Cardiac septum (tissue), 1 donor: ENCODE results near the gene B3GALT2. TPM values are rescaled to one million over a fixed set of nuclear protein-coding genes. Genes with fewer than 3 reads are reported as not detected.
"Not testable (repeated sequence)": the region's sequence is repeated elsewhere in the genome, so short reads cannot be mapped to it uniquely, and the experiment has no call there.

Experiments
- DNase-seq: peaks from one replicate; pipeline ENCODE4 v3.0.0-alpha.2; 2020; ENCODE audit warnings: low spot score
- intact Hi-C: fragments of 100-400 bp; cut with DNase I; formaldehyde crosslinking; loops from one replicate; pipeline ENCODE4 v1.14.0; 2022
- long read RNA-seq: library from polyadenylated mRNA; unstranded; transcript quantifications from one replicate; pipeline ENCODE4 v2.0.0, GENCODE V29; 2021
- total RNA-seq: library from RNA; stranded (reverse); fragmentation: NEBNext Ultra II Directional; extraction: Animal tissue kit (Norgen Biotek cat#: 25700); gene quantifications from one replicate; pipeline ENCODE4 v1.2.1, GENCODE V29; 2021
- donor health status: DM: no; HTN: no; CAD: no.

The B3GALT2 gene
- 30.3 TPM for total RNA-seq
- long read RNA-seq, transcript B3GALT2-201 (2 exons, 3,274 nt) = major isoform, 24 of 28 reads
- long read RNA-seq, partial matches to known transcripts = 0 of 28 reads
- long read RNA-seq, other reads (novel, unspliced or antisense) = 4 of 28 reads

GRCh38 chr1:193185901-193186731 lies at the start of gene B3GALT2:
Gene B3GALT2 (minus strand): TSS chr1:193186613. CDS start chr1:193181562, 5,051 bp downstream.
- no peak for DNase-seq

DNA sequence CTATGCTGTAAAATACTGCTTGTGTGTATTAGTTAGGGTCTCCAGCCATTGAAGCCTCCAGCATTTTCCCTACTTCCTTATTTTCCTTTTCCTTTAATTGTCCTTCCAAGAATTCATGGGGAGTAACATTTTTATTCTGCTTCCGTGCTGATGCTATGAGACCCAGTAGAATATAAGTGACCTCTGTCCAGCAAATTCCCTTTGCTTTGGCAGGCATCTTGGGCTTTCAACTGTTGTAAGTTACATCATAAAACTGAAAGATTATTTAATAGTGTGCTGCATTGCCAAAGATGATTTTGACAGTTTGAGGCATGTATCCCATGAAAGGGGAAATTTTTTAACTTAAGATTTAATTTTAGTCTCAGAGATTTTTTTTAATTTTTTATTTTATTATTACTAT lies 48.1 kb upstream of the B3GALT2 start:
- DNase-seq = no peak
- intact Hi-C loops = no loop called here

More at GRCh38 chr1:193185901-193186731, at the start of gene B3GALT2:
- intact Hi-C loops = loop anchor here (5.0 to 10.0 kb wide), 7 partner anchors 221 to 1109 kb away; no protein-coding TSS in a partner anchor

DNA sequence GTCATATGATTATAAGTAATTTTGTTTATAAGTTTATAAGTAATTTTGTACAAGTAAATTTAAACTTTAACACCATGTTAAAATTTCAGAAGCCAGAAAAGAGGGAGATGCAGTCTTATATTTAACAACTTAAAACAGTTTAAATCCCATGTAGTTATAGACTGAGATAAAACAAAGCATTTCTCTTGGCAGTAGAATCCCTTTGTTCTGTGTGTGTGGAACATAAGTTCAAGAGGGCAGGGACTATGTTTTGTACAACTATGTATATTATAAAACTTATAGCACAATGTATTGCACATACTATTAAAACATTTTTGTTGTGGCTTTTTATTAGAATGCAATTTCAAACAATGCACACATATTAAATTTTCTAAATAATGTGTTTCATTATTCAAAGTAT lies 44.7 kb upstream of the B3GALT2 start:
- DNase-seq, intact Hi-C loops: not testable (repeated sequence)

DNA sequence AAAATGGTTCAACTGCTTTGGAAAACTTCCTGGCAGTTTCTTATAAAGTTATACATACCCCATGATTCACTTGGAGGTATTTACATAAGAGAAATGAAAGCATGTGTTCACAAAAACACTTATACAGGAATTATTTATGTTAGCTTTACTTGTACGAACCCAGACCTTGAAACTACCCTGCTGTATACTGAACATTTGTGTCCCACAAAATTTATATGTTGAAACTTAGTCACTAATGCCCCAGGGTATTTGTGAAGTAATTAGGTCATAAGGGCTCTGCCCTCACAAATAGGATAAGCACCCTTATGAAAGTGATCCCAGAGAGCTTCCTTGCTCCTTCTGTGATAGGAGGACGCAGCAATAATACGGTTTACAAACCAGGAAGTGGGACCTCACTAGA lies 42.7 kb upstream of the B3GALT2 start:
- no peak for DNase-seq
- intact Hi-C loops = no loop called here

- intact Hi-C loops = no loop called here
- DNase-seq = no peak
These were observed 35.7 kb upstream of the B3GALT2 start for GRCh38 chr1:193222056-193222615.

DNA sequence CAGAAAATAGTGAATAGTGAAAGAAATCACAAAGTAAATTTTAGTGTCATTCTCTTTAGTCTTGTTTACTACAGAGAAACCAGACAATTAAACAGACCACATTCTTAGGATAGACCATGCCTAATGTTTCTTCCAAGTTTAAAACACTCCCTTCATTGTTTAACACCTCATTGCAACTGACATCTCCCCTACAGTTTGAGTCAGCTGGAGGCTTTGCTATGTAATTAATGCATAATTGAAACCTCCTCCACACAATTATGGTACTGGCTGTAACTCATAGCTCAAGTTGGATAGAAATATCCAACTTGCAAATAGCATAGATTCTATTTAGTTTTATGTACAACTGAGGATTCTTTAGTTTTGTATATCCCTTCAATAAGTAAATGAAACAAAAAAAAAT lies 35.2 kb upstream of the B3GALT2 start:
- DNase-seq = no peak
- intact Hi-C loops = no loop called here

- intact Hi-C loops = no loop called here
- no peak for DNase-seq
These were observed 33.0 kb upstream of the B3GALT2 start for GRCh38 chr1:193219391-193219790.

DNA sequence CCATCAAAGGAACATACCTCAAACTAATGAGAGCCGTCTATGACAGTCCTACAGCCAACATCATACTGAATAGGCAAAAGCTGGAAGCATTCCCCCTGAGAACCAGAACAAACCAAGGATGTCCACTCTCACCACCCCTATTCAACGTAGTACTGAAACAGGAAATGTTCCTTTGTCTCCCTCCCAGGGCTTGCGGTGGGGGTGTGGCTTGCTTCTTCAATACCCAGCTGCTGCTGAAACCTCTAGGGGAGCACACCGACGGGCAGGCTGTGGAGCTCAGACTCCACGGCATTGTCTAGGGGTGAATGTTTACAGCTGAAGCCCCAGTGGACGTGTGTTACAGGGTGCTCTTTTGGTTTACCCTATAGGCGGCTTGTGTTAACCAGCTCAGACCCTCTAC lies 30.5 kb upstream of the B3GALT2 start:
- intact Hi-C loops = no loop called here
- DNase-seq = peak; percentile 85

DNA sequence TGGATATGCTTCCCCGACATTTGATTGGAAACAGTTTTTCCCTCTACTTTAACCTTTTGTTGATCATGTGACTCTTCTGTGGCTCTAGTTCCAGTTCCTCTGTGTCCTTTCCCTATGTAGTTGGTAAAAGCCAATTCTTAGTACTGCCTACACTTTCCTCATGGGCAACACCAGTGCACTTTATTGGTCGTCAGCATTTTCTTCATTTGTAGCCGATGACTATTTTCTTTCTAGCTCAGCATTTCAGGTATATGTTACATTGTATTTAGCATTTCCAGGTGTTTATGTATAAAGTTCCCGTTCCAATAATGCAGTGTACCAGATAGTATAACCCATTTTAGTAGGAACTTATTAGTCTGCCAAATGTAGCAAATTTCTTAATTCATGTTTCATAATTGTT lies 27.6 kb upstream of the B3GALT2 start:
- DNase-seq = no peak
- intact Hi-C loops = no loop called here

DNA sequence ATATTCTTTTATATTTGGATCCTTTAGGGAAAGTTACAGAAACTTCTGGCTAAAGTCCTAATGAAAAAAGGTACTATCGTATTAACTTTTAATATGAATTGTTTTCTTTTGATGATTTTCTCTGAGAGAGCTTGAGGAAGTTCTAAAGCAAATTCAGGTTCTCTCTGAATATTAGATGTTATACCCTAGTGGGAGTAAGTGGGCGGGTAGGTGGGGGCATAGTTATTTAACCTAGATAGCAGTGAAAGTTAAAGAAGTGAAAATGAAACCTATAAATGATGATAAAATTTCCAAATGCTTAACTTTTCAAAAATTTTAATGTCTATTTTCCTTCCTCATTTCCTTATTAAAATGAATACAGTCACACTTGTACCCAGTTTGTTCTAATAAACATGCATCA lies 26.2 kb upstream of the B3GALT2 start:
- DNase-seq = no peak
- intact Hi-C loops = no loop called here

DNA sequence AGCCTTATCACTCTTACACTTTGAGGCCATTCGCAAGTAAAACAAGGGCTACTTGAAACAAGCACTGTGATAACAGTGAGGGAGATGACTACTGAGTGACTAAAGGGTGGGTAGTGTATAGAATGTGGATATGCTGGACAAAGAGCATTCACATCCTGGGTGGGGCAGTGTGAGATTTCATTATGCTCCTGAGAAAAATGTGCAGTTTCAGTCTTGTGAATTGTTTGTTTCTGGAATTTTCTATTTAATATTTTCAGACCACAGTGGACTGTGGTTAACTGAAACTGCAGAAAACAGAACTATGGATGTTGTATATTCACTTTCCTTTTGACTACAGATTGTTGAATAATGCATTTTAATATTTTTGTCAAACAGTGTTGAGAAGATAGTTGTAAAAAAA lies 25.1 kb upstream of the B3GALT2 start:
- intact Hi-C loops = no loop called here
- DNase-seq = no peak

DNA sequence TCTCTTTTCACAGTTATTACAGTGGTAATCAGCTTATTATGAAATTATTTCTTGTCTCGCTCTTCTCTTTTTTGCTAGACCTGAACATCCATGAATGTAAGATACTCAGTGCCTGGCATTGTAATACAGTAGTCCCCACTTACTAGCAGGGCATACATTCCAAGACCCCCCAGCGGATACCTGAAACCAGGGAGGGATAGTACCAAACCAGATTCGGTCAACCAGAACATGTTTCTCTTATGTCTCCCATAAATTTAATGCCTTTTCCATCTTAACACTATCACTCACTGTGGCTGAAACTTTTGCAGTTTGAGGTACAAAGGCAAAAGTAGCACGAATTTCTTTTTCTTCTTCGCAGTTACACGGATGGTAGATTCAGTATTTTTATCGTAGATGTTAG lies 24.6 kb upstream of the B3GALT2 start:
- intact Hi-C loops = no loop called here
- no peak for DNase-seq

- DNase-seq = no peak
- intact Hi-C loops = no loop called here
These were observed 14.6 kb upstream of the B3GALT2 start for GRCh38 chr1:193201021-193201420.

DNA sequence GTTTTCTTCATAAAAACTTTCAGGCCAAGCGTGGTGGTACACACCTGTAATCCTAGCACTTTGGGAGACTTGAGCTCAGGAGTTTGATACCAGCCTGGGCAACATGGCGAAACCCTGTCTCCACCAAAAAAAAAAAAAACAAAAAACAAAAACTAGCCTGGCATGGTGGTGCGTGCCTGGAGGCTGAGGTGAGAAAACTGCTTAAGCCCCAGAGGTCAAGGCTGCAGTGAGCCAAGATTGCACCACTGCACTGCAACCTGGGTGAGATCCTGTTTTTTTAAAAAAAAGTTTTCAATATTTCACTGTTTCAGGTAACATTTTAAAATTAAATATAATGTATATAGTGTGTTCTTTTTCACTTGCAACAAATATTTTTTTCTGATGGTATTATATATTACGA lies 13.5 kb upstream of the B3GALT2 start:
- intact Hi-C loops = no loop called here
- no peak for DNase-seq

- intact Hi-C loops = no loop called here
- no peak for DNase-seq
These were observed 6.2 kb upstream of the B3GALT2 start for GRCh38 chr1:193192586-193192985.

DNA sequence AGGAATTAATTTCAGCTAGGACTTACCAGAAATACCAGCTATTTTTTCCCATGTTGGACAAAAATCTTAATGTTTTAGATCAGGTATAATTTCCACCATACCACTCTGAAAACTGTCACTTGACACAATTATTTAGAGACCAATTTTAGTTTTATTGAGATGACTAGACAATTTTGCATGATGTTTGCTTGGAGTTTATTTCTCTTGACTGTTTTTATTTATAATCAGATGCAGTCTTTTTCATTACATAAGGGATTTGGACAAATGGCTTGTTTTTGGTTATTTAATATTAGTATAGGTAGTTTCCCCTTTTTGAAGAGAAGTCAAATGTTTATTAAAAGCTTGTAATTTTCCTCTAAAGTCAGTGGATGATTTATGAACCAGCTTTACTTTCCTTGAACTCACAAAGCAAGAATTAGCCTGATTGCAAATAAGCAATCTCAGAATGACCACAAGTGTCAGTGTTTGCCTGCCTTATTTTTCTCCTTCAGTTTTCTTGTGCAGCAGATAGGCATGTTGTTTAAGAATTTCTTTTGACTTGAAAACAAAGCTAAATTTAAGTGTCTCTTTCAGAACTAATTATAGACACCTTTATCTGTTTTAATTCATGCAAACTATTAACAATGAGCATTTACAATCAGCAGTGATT lies 3.8 kb upstream of the B3GALT2 start:
- no peak for DNase-seq
- intact Hi-C loops = no loop called here

DNA sequence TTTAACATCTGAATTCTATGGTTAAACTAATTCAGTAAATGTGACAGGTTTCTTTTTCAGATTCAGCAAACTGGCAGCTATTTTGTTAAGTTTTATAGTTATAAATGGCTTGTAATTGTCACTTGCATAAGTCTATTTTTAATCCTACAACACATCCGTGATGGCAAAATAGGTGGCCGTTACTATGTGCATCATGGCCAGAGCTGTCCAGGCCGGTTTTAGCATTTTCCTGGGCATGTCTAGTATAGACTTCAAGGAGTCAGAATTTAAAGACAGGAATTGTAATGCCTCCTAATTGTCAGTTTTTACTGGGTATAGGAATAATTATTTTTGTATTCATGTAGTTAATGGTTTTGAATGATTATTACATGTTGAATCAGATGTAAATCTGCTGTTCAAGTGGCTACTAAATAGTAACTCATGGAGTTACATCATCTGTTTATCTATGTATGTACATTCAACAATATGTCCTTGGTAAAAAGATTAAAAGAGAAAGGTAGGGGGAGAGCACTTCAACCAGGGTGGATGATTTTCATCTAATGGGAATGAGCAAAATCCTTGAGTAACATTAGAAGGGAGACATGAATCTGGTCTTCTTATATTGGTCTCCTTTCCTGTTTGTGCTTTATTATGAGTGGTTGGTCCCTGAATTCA lies 3.2 kb upstream of the B3GALT2 start:
- intact Hi-C loops = loop anchor here (5.0 to 10.0 kb wide), 7 partner anchors 218 to 1105 kb away; no protein-coding TSS in a partner anchor
- no peak for DNase-seq

DNA sequence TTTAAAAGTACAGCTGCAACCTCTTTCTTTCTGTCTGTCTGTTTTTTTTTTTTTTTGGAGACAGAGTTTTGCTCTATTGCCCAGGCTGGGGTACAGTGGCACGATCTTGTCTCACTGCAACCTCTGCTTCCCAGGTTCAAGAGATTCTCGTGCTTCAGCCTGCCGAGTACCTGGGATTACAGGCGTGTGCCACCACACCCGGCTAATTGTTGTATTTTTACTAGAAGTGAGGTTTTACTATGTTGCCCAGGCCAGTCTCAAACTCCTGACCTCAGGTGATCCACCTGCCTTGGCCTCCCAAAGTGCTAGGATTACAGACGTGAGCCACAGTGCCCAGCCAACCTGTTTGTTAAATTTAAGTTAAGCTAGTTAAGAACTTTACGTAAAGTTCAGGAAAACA lies 2.5 kb upstream of the B3GALT2 start:
- DNase-seq = not testable (repeated sequence)
- intact Hi-C loops = loop anchor here (5.0 to 10.0 kb wide), 7 partner anchors 218 to 1106 kb away; no protein-coding TSS in a partner anchor

- intact Hi-C loops = loop anchor here (5.0 to 10.0 kb wide), 7 partner anchors 220 to 1108 kb away; no protein-coding TSS in a partner anchor
- no peak for DNase-seq
These were observed 701 bp upstream of the B3GALT2 start for GRCh38 chr1:193187114-193187513.

DNA sequence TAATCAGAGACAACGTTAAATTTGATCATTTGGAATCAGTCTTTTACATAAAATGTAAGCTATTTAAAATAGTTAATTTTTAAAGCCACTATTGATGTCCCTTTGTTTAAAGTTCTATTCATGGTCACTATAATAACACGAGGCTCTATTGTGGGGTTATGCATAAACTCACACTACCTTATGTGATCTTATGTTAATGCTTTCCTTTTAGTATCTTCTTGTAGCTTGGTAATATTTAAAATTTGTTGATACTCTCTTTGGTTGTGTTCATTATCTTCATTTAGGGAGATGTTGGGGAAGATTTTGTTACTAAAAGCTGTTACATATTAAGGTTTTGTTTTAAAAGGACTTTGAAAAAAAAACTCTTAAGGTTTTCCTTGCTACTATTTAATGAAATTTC lies 1.2 kb downstream of the B3GALT2 start:
- intact Hi-C loops = loop anchor here (5.0 to 10.0 kb wide), 7 partner anchors 222 to 1110 kb away; no protein-coding TSS in a partner anchor
- DNase-seq = no peak
